ENCODE results near the gene INTS11. TPM values are rescaled to one million over a fixed set of nuclear protein-coding genes. Genes with fewer than 3 reads are reported as not detected.

Gene INTS11
- total and polyA plus RNA-seq, 2 of the 13 experiments (the other 11 are each of a cell fraction or from before 2014, with no cell fraction given), result 52.8 to 94.8 TPM

DNA sequence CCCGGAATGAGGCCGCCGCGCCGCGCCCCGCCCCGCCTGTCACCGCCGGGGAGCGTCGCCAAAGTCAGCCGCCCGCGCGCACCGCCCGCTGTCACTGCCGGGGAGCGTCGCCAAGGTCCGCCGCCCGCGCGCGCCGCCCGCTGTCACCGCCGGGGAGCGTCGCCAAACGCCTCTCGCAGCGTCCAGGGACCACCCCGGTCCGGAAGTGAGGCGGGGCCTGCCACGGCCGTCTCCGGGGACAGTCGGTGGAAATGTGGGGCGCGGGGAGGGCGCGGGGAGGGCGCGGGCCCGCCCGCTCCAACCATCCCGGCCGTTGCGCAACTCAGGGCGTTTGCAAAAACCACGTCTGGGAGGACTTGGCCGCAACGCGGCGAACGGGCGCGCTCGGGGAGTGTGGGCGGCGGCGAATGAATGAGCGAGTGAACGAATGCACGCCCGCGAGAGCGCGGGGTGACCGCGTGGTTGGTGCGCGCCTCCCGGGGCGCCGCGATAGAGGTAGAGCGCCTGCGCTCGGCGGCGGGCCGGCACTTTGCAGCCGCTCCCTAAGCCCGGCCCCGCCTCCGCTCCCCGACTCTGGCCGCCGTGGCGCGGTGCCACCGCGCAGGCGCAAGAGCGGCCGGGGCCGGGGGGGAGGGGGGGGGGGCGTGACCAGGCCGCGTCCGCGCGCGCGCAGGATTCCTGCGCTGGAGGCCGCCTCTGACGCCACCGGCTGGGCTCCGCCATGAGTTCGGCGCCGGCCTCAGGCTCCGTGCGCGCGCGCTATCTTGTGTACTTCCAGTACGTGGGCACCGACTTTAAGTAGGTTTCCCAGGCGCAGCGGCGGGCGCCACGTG is 16.3 kb downstream of the INTS11 start, which contains the start of the genes ACAP3 and PUSL1 (continued):
- TF ChIP-seq, protein P1, sequence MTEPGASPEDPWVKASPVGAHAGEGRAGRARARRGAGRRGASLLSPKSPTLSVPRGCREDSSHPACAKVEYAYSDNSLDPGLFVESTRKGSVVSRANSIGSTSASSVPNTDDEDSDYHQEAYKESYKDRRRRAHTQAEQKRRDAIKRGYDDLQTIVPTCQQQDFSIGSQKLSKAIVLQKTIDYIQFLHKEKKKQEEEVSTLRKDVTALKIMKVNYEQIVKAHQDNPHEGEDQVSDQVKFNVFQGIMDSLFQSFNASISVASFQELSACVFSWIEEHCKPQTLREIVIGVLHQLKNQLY (CRISPR knock-in tag; IDR thresholded peaks at IDR 0.05), result no peak
- TF ChIP-seq, protein P2, sequence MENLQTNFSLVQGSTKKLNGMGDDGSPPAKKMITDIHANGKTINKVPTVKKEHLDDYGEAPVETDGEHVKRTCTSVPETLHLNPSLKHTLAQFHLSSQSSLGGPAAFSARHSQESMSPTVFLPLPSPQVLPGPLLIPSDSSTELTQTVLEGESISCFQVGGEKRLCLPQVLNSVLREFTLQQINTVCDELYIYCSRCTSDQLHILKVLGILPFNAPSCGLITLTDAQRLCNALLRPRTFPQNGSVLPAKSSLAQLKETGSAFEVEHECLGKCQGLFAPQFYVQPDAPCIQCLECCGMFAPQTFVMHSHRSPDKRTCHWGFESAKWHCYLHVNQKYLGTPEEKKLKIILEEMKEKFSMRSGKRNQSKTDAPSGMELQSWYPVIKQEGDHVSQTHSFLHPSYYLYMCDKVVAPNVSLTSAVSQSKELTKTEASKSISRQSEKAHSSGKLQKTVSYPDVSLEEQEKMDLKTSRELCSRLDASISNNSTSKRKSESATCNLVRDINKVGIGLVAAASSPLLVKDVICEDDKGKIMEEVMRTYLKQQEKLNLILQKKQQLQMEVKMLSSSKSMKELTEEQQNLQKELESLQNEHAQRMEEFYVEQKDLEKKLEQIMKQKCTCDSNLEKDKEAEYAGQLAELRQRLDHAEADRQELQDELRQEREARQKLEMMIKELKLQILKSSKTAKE (CRISPR knock-in tag; IDR thresholded peaks at IDR 0.05; ENCODE audit: borderline replicate concordance), result peak; percentile 71; the same call in 1 of the 2 replicates
- TF ChIP-seq, protein P3, sequence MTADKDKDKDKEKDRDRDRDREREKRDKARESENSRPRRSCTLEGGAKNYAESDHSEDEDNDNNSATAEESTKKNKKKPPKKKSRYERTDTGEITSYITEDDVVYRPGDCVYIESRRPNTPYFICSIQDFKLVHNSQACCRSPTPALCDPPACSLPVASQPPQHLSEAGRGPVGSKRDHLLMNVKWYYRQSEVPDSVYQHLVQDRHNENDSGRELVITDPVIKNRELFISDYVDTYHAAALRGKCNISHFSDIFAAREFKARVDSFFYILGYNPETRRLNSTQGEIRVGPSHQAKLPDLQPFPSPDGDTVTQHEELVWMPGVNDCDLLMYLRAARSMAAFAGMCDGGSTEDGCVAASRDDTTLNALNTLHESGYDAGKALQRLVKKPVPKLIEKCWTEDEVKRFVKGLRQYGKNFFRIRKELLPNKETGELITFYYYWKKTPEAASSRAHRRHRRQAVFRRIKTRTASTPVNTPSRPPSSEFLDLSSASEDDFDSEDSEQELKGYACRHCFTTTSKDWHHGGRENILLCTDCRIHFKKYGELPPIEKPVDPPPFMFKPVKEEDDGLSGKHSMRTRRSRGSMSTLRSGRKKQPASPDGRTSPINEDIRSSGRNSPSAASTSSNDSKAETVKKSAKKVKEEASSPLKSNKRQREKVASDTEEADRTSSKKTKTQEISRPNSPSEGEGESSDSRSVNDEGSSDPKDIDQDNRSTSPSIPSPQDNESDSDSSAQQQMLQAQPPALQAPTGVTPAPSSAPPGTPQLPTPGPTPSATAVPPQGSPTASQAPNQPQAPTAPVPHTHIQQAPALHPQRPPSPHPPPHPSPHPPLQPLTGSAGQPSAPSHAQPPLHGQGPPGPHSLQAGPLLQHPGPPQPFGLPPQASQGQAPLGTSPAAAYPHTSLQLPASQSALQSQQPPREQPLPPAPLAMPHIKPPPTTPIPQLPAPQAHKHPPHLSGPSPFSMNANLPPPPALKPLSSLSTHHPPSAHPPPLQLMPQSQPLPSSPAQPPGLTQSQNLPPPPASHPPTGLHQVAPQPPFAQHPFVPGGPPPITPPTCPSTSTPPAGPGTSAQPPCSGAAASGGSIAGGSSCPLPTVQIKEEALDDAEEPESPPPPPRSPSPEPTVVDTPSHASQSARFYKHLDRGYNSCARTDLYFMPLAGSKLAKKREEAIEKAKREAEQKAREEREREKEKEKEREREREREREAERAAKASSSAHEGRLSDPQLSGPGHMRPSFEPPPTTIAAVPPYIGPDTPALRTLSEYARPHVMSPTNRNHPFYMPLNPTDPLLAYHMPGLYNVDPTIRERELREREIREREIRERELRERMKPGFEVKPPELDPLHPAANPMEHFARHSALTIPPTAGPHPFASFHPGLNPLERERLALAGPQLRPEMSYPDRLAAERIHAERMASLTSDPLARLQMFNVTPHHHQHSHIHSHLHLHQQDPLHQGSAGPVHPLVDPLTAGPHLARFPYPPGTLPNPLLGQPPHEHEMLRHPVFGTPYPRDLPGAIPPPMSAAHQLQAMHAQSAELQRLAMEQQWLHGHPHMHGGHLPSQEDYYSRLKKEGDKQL (CRISPR knock-in tag; IDR thresholded peaks at IDR 0.05; ENCODE audit: low read depth), result no peak
- TF ChIP-seq ZZZ3 (CRISPR knock-in tag; IDR thresholded peaks at IDR 0.05; ENCODE audit: borderline replicate concordance) (no peak), ZNF24 (IDR thresholded peaks at IDR 0.05) (peak; percentile 91; the same call in 1 of the 2 replicates), SP140L (CRISPR knock-in tag; IDR thresholded peaks at IDR 0.05; ENCODE audit: borderline replicate concordance) (no peak), ZFAT (CRISPR knock-in tag; conservative IDR thresholded peaks at IDR 0.05) (0 out of 2 replicates have a peak, but pooled peaks have one; percentile 36), KAT7 (CRISPR knock-in tag; IDR thresholded peaks at IDR 0.05; ENCODE audit: borderline replicate concordance) (peak; percentile 13; the same call in 1 of the 2 replicates), MAFF (IDR thresholded peaks at IDR 0.05; ENCODE audit: low read depth, low read length) (no peak), POGZ (CRISPR knock-in tag; IDR thresholded peaks at IDR 0.05) (0 out of 2 replicates have a peak, but pooled peaks have one; percentile 22), ZBTB42 (CRISPR knock-in tag; IDR thresholded peaks at IDR 0.05) (no peak; the same call in 1 of the 2 replicates), ZBTB7B (CRISPR knock-in tag; IDR thresholded peaks at IDR 0.05) (peak; percentile 45; the same call in 1 of the 2 replicates), HDAC1 (CRISPR knock-in tag; IDR thresholded peaks at IDR 0.05) (peak; percentile 70), ZNF451 (CRISPR knock-in tag; IDR thresholded peaks at IDR 0.05) (no peak), ATRX (CRISPR knock-in tag; IDR thresholded peaks at IDR 0.05; ENCODE audit: borderline replicate concordance) (no peak), ZBTB38 (CRISPR knock-in tag; IDR thresholded peaks at IDR 0.05) (0 out of 2 replicates have a peak, but pooled peaks have one; percentile 6)
- TF ChIP-seq, protein P4, sequence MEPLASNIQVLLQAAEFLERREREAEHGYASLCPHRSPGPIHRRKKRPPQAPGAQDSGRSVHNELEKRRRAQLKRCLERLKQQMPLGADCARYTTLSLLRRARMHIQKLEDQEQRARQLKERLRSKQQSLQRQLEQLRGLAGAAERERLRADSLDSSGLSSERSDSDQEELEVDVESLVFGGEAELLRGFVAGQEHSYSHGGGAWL (CRISPR knock-in tag; IDR thresholded peaks at IDR 0.05), result peak; percentile 62; the same call in 1 of the 2 replicates
- TF ChIP-seq, protein P5, sequence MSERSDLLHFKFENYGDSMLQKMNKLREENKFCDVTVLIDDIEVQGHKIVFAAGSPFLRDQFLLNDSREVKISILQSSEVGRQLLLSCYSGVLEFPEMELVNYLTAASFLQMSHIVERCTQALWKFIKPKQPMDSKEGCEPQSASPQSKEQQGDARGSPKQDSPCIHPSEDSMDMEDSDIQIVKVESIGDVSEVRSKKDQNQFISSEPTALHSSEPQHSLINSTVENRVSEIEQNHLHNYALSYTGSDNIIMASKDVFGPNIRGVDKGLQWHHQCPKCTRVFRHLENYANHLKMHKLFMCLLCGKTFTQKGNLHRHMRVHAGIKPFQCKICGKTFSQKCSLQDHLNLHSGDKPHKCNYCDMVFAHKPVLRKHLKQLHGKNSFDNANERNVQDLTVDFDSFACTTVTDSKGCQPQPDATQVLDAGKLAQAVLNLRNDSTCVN (CRISPR knock-in tag; IDR thresholded peaks at IDR 0.05; ENCODE audit: borderline replicate concordance), result no peak; the same call in 1 of the 2 replicates
